HepG2 (cell line): Measurements from ENCODE around the gene PSEN1. TPM values are rescaled to one million over a fixed set of nuclear protein-coding genes. Genes with fewer than 3 reads are reported as not detected.
A peak's percentile ranks its signal among the peaks of the same experiment; 100 is the strongest.
"Not testable (repeated sequence)": the region's sequence is repeated elsewhere in the genome, so short reads cannot be mapped to it uniquely, and the experiment has no call there.

Source experiments
- ATAC-seq: fragments of 200-7000 bp; cut with Tn5 transposase; 3 replicates; pipeline ENCODE4 v1.9.1; 2020; ENCODE audit warnings: mild to moderate bottlenecking, moderate library complexity
- BruUV-seq: library from RNA; stranded (reverse); fragments of 400-500 nt; replicated peaks from 2 replicates; lab custom pipeline; 2021; lab: Mats Ljungman, UMichigan
- CTCF ChIA-PET: fragments of 300-600 bp; formaldehyde crosslinking; extraction: SDS; loops from one replicate; lab custom pipeline; 2021; ENCODE audit warnings: low total read pairs, inconsistent platforms, low intra/inter-chr PET ratio; lab: Yijun Ruan, JAX
- POLR2A ChIA-PET: fragments of 350-600 bp; sonication (Branson Sonifier 250); formaldehyde crosslinking; loops from one replicate; lab custom pipeline; 2020; ENCODE audit warnings: antibody characterized with exemption, inconsistent platforms; lab: Yijun Ruan, JAX
- DNase-seq: peaks from one replicate; pipeline ENCODE4 v3.0.0-alpha.2; 2015; ENCODE audit warnings: low spot score
- FAIRE-seq: peaks from 3 replicates; lab custom pipeline; 2011; peaks lifted over from hg19 to GRCh38; lab: Jason Lieb, UNC
- H2AFZ ChIP-seq: one replicate; pipeline ENCODE4 v1.6.1; 2011; ENCODE audit warnings: low read length, inconsistent platforms
- H3K27ac ChIP-seq: fragments of 300-600 bp; 3 replicates; pipeline ENCODE4 v1.8.0; 2011; ENCODE audit warnings: mixed run types, mild to moderate bottlenecking, mixed read lengths, low read length, inconsistent platforms; ENCODE audit not compliant: insufficient read depth; ENCODE audit errors: extremely low read length
- H3K27me3 ChIP-seq, 2 experiments: fragments of 200-600 bp in 1 of 2; 2 replicates in 1 of 2; 3 replicates in 1 of 2; pipeline versions ENCODE4 v1.6.0 to v1.8.0; 2011; ENCODE audit warnings: low read length in 2 of 2, mild to moderate bottlenecking in 2 of 2, moderate library complexity in 2 of 2, inconsistent platforms in 1 of 2; ENCODE audit not compliant: insufficient read depth in 2 of 2, control insufficient read depth in 1 of 2
- H3K36me3 ChIP-seq, 2 experiments: fragments of 200-600 bp in 1 of 2; replicated peaks in 1 of 2; 2 replicates in 1 of 2; 3 replicates in 1 of 2; pipeline versions ENCODE4 v1.5.1 to v1.8.0; 2011; ENCODE audit warnings: low read length in 2 of 2, inconsistent platforms in 1 of 2; ENCODE audit not compliant: insufficient read depth in 2 of 2, control insufficient read depth in 1 of 2
- H3K4me1 ChIP-seq: 2 replicates; pipeline ENCODE4 v1.5.1; 2012; ENCODE audit warnings: low read length, inconsistent platforms; ENCODE audit not compliant: insufficient read depth
- H3K4me2 ChIP-seq: 2 replicates; pipeline ENCODE4 v1.6.0; 2011; ENCODE audit warnings: low read depth, low read length, inconsistent platforms
- H3K4me3 ChIP-seq, 3 experiments: fragments of 200-600 bp in 1 of 3; sonication (generic), shearing (Covaris generic) in 1 of 3; replicated peaks in 1 of 3; 2 replicates each; pipeline ENCODE4 v1.5.1; 2011 to 2016; ENCODE audit warnings: low read length in 3 of 3, inconsistent platforms in 2 of 3, low read depth in 2 of 3, mild to moderate bottlenecking in 2 of 3, control low read depth in 1 of 3, mixed read lengths in 1 of 3; ENCODE audit not compliant: insufficient read depth in 1 of 3
- H3K79me2 ChIP-seq: one replicate; pipeline ENCODE4 v1.6.1; 2011; ENCODE audit warnings: low read length, inconsistent platforms; ENCODE audit not compliant: insufficient read depth
- H3K9ac ChIP-seq: 2 replicates; pipeline ENCODE4 v1.6.0; 2011; ENCODE audit warnings: mild to moderate bottlenecking, low read depth, low read length, inconsistent platforms; ENCODE audit not compliant: insufficient read depth
- H3K9me3 ChIP-seq: 2 replicates; pipeline ENCODE4 v1.5.1; 2012; ENCODE audit warnings: mild to moderate bottlenecking, low read length
- H4K20me1 ChIP-seq: 2 replicates; pipeline ENCODE4 v1.6.0; 2011; ENCODE audit warnings: inconsistent platforms, mild to moderate bottlenecking, low read length, moderate library complexity; ENCODE audit not compliant: insufficient read depth
- CBFB ChIP-seq: sonication (generic); formaldehyde crosslinking; IDR thresholded peaks from 2 replicates; pipeline ENCODE4 v1.4.0; 2020; ENCODE audit warnings: missing genetic modification reagents
- HINFP ChIP-seq: sonication (generic); formaldehyde crosslinking; IDR thresholded peaks from 2 replicates; pipeline ENCODE4 v1.4.0; 2020; ENCODE audit warnings: low read depth, mild to moderate bottlenecking, missing genetic modification reagents
- NR2F6 ChIP-seq, 2 experiments: IDR thresholded peaks; 2 replicates each; pipeline ENCODE4 v1.6.1; 2016; ENCODE audit warnings: antibody characterized with exemption in 1 of 2, mild to moderate bottlenecking in 1 of 2
- PLSCR1 ChIP-seq: sonication (generic); formaldehyde crosslinking; IDR thresholded peaks from 2 replicates; pipeline ENCODE4 v1.5.0; 2020; ENCODE audit warnings: missing genetic modification reagents, mild to moderate bottlenecking, borderline replicate concordance
- ZNF121 ChIP-seq: sonication (generic); formaldehyde crosslinking; IDR thresholded peaks from 2 replicates; pipeline ENCODE4 v1.5.0; 2020; ENCODE audit warnings: mild to moderate bottlenecking, missing genetic modification reagents
- ZNF335 ChIP-seq: sonication (generic); formaldehyde crosslinking; IDR thresholded peaks from 2 replicates; pipeline ENCODE4 v1.4.0; 2020; ENCODE audit warnings: missing genetic modification reagents
- WGBS: methylation state at CpG from one replicate; pipeline ENCODE4 v1.1.6; 2017; ENCODE audit warnings: low lambda C conversion rate; 5-methylcytosine and 5-hydroxymethylcytosine counted together
- in situ Hi-C: cut with HindIII; loops from 2 replicates; pipeline ENCODE4 v1.10.0; 2017; ENCODE audit warnings: low pct_unique_long_range_greater_than_20kb; ENCODE audit not compliant: extremely low pct_ligation_motif_present
- intact Hi-C: fragments of 100-400 bp; cut with micrococcal nuclease; formaldehyde crosslinking; loops from one replicate; pipeline ENCODE4 v1.10.0; 2022; ENCODE audit not compliant: unreplicated experiment
- polyA plus RNA-seq, 8 experiments: library from polyadenylated mRNA; depleted of rRNA in 3 of 8; stranded (reverse) in 7 of 8; unstranded in 1 of 8; fragments of >200 nt; fragmentation: Illumina TruSeq in 4 of 8; extraction: Trizol in 4 of 8; gene quantifications; 2 replicates each; pipeline versions ENCODE4 v1.2.1 to v1.2.3, GENCODE V29; 2011 to 2016; ENCODE audit warnings: low read depth in 4 of 8, missing spikeins in 1 of 8, mixed read lengths in 1 of 8; ENCODE audit not compliant: insufficient read depth in 1 of 8
- total RNA-seq, 5 experiments: library from RNA; depleted of rRNA; stranded (reverse); fragments of >200 nt; fragmentation: Illumina TruSeq; extraction: Trizol; gene quantifications; 2 replicates each; pipeline ENCODE4 v1.2.3, GENCODE V29; 2016; ENCODE audit warnings: low read depth in 1 of 5

Gene PSEN1
- total and polyA plus RNA-seq, 2 of the 13 experiments (the other 11 are each of a cell fraction or from before 2014, with no cell fraction given) = 12.5 to 26.6 TPM

GRCh38 chr14:73191441-73191840 lies 55.1 kb downstream of the PSEN1 start:
- Histone ChIP-seq H3K9me3 (no peaks in the 10 kb centered on the region), H4K20me1 (no peaks in the 10 kb centered on the region), H3K36me3 (peaks cover 1 to 50% of the 10 kb centered on the region in 2 experiments; a peak in 4 of 5 replicates), H3K4me1 (no peaks in the 10 kb centered on the region), H3K27me3 (no peaks in the 10 kb centered on the region), H3K27ac (no peak overlapping the region), H3K4me3 (no peak overlapping the region), H3K4me2 (no peak overlapping the region), H3K79me2 (no peaks in the 10 kb centered on the region), H2AFZ (no peak overlapping the region), H3K9ac (no peak overlapping the region)
- ATAC-seq (no peak), DNase-seq (no peak), FAIRE-seq (no peak)
- no TSS peak for BruUV-seq
- CTCF ChIA-PET = no interaction called here
- 100% methylated on average over 2 of the region's 2 CpGs for WGBS
- intact Hi-C loops = no loop called here
- in situ Hi-C loops = no loop called here
- TF ChIP-seq CBFB (no peak), ZNF335 (CRISPR knock-in tag) (no peak), NR2F6 (IDR thresholded peaks at IDR 0.05) (no peak), NR2F6 (CRISPR knock-in tag; IDR thresholded peaks at IDR 0.05) (no peak), HINFP (CRISPR knock-in tag) (no peak), PLSCR1 (CRISPR knock-in tag) (no peak), ZNF121 (CRISPR knock-in tag) (peak; percentile 62)
- POLR2A ChIA-PET = no interaction called here

- WGBS = 98% methylated on average over 8 of the region's 8 CpGs
- H3K4me3 ChIP-seq, H3K4me1 ChIP-seq, BruUV-seq, DNase-seq, H3K79me2 ChIP-seq, CTCF ChIA-PET, intact Hi-C loops, H2AFZ ChIP-seq, H3K9ac ChIP-seq, H3K27ac ChIP-seq, in situ Hi-C loops, POLR2A ChIA-PET, ATAC-seq, FAIRE-seq, H3K4me2 ChIP-seq, H3K27me3 ChIP-seq, H3K9me3 ChIP-seq, H4K20me1 ChIP-seq: not testable (repeated sequence)
- H3K36me3 ChIP-seq = peaks cover 1 to 47% of the 10 kb centered on the region in 2 experiments; a peak in 3 of 5 replicates
These were observed 58.0 kb downstream of the PSEN1 start for GRCh38 chr14:73194306-73194705.
